H9 (cell line): ENCODE measurements around the gene OBSL1. TPM values are rescaled to one million over a fixed set of nuclear protein-coding genes. Genes with fewer than 3 reads are reported as not detected.
A peak's percentile ranks its signal among the peaks of the same experiment; 100 is the strongest.

ENCODE experiments used
- DNase-seq: peaks from one replicate; pipeline ENCODE4 v3.0.0-alpha.2; 2017
- H2AFZ ChIP-seq: one replicate; pipeline ENCODE4 v1.6.1; 2013; ENCODE audit warnings: mild to moderate bottlenecking, low read length, control low read depth, moderate library complexity
- H2AK5ac ChIP-seq: 2 replicates; pipeline ENCODE4 v1.6.1; 2013; ENCODE audit warnings: low read length, control low read depth, mixed read lengths; ENCODE audit not compliant: insufficient read length
- H2BK120ac ChIP-seq: one replicate; pipeline ENCODE4 v1.6.1; 2013; ENCODE audit warnings: low read depth, mild to moderate bottlenecking, low read length, control low read depth, inconsistent platforms; ENCODE audit not compliant: poor library complexity, severe bottlenecking
- H2BK12ac ChIP-seq: 2 replicates; pipeline ENCODE4 v1.6.1; 2013; ENCODE audit warnings: low read length, control low read depth, mixed read lengths, low read depth; ENCODE audit not compliant: insufficient read length
- H2BK15ac ChIP-seq: 2 replicates; pipeline ENCODE4 v1.6.1; 2013; ENCODE audit warnings: low read depth, low read length, control low read depth
- H2BK20ac ChIP-seq: one replicate; pipeline ENCODE4 v1.6.1; 2013; ENCODE audit warnings: low read depth, mild to moderate bottlenecking, low read length, control low read depth, inconsistent platforms; ENCODE audit not compliant: poor library complexity, severe bottlenecking
- H2BK5ac ChIP-seq: 2 replicates; pipeline ENCODE4 v1.6.1; 2013; ENCODE audit warnings: low read length, control low read depth, mixed read lengths; ENCODE audit not compliant: insufficient read length
- H3K14ac ChIP-seq: 2 replicates; pipeline ENCODE4 v1.6.1; 2013; ENCODE audit warnings: low read length, control low read depth; ENCODE audit not compliant: insufficient read depth
- H3K18ac ChIP-seq: 2 replicates; pipeline ENCODE4 v1.6.1; 2013; ENCODE audit warnings: low read depth, mild to moderate bottlenecking, mixed read lengths, low read length, control low read depth; ENCODE audit not compliant: insufficient read length
- H3K23ac ChIP-seq: 2 replicates; pipeline ENCODE4 v1.6.1; 2013; ENCODE audit warnings: low read length, control low read depth, mixed read lengths, low read depth; ENCODE audit not compliant: insufficient read length
- H3K23me2 ChIP-seq: 2 replicates; pipeline ENCODE4 v1.6.1; 2013; ENCODE audit warnings: low read depth, mild to moderate bottlenecking, mixed read lengths, low read length, control low read depth; ENCODE audit not compliant: insufficient read length, poor library complexity, severe bottlenecking
- H3K27ac ChIP-seq: 2 replicates; pipeline ENCODE4 v1.5.1; 2013; ENCODE audit warnings: low read length, control low read depth, mixed read lengths, low read depth; ENCODE audit not compliant: insufficient read length
- H3K27me3 ChIP-seq: 2 replicates; pipeline ENCODE4 v1.6.1; 2013; ENCODE audit warnings: low read length, control low read depth, inconsistent platforms; ENCODE audit not compliant: insufficient read depth
- H3K4ac ChIP-seq: 2 replicates; pipeline ENCODE4 v1.6.1; 2013; ENCODE audit warnings: low read depth, mild to moderate bottlenecking, control low read depth, inconsistent platforms, low read length, moderate library complexity
- H3K4me1 ChIP-seq: 2 replicates; pipeline ENCODE4 v1.6.1; 2013; ENCODE audit warnings: low read length, control low read depth, inconsistent platforms; ENCODE audit not compliant: insufficient read depth
- H3K4me2 ChIP-seq: 2 replicates; pipeline ENCODE4 v1.6.1; 2013; ENCODE audit warnings: low read length, control low read depth, mixed read lengths; ENCODE audit not compliant: insufficient read length, insufficient read depth
- H3K56ac ChIP-seq: 2 replicates; pipeline ENCODE4 v1.6.1; 2013; ENCODE audit warnings: low read depth, mild to moderate bottlenecking, mixed read lengths, low read length, control low read depth; ENCODE audit not compliant: insufficient read length
- H3K79me1 ChIP-seq: 2 replicates; pipeline ENCODE4 v1.6.1; 2013; ENCODE audit warnings: low read depth, mild to moderate bottlenecking, moderate library complexity, low read length, control low read depth, inconsistent platforms; ENCODE audit not compliant: insufficient read depth, poor library complexity, severe bottlenecking
- H3K79me2 ChIP-seq: 2 replicates; pipeline ENCODE4 v1.6.1; 2013; ENCODE audit warnings: low read length, control low read depth, inconsistent platforms; ENCODE audit not compliant: insufficient read depth
- H3K9ac ChIP-seq: 2 replicates; pipeline ENCODE4 v1.6.1; 2013; ENCODE audit warnings: low read length, control low read depth, mixed read lengths; ENCODE audit not compliant: insufficient read length; ENCODE audit errors: extremely low read depth
- H3K9me3 ChIP-seq: one replicate; pipeline ENCODE4 v1.6.1; 2013; ENCODE audit warnings: low read depth, low read length, inconsistent platforms; ENCODE audit not compliant: control insufficient read depth
- H3T11ph ChIP-seq: one replicate; pipeline ENCODE4 v1.6.1; 2013; ENCODE audit warnings: mild to moderate bottlenecking, low read length, control low read depth, inconsistent platforms
- H4K20me1 ChIP-seq: one replicate; pipeline ENCODE4 v1.6.1; 2013; ENCODE audit not compliant: control insufficient read depth, insufficient read length, insufficient read depth
- H4K5ac ChIP-seq: 2 replicates; pipeline ENCODE4 v1.6.1; 2013; ENCODE audit warnings: low read depth, mild to moderate bottlenecking, mixed read lengths, low read length, control low read depth; ENCODE audit not compliant: insufficient read length
- H4K8ac ChIP-seq: replicated peaks from 2 replicates; pipeline ENCODE4 v1.6.1; 2013; ENCODE audit warnings: low read length, control low read depth, mixed read lengths, low read depth; ENCODE audit not compliant: insufficient read length
- H4K91ac ChIP-seq: 2 replicates; pipeline ENCODE4 v1.6.1; 2013; ENCODE audit warnings: low read depth, mild to moderate bottlenecking, moderate library complexity, mixed read lengths, low read length, control low read depth; ENCODE audit not compliant: insufficient read length
- H3K27ac Mint-ChIP-seq, 3 experiments: 2 replicates in 2 of 3; 3 replicates in 1 of 3; pipeline ENCODE4 v1.8.0; 2020 to 2021; ENCODE audit warnings: mixed read lengths in 3 of 3, mild to moderate bottlenecking in 1 of 3, moderate library complexity in 1 of 3
- H3K27me3 Mint-ChIP-seq: 2 replicates; pipeline ENCODE4 v1.8.0; 2021; ENCODE audit warnings: low read depth, mild to moderate bottlenecking, moderate library complexity, mixed read lengths
- H3K36me3 Mint-ChIP-seq, 3 experiments: 2 replicates in 2 of 3; 3 replicates in 1 of 3; pipeline ENCODE4 v1.8.0; 2020 to 2021; ENCODE audit warnings: low read depth in 3 of 3, mixed read lengths in 3 of 3; ENCODE audit not compliant: insufficient read depth in 1 of 3
- H3K4me1 Mint-ChIP-seq, 2 experiments: 2 replicates each; pipeline ENCODE4 v1.8.0; 2020; ENCODE audit warnings: mixed read lengths in 2 of 2
- H3K4me3 Mint-ChIP-seq, 2 experiments: 2 replicates in 1 of 2; 3 replicates in 1 of 2; pipeline ENCODE4 v1.8.0; 2020 to 2021; ENCODE audit warnings: mild to moderate bottlenecking in 2 of 2, mixed read lengths in 2 of 2, moderate library complexity in 1 of 2
- H3K9me3 Mint-ChIP-seq, 2 experiments: 2 replicates in 1 of 2; 3 replicates in 1 of 2; pipeline ENCODE4 v1.8.0; 2020; ENCODE audit warnings: mild to moderate bottlenecking in 2 of 2, mixed read lengths in 2 of 2, moderate library complexity in 1 of 2
- WGBS: extraction: QIAGEN DNeasy Blood & Tissue Kit; methylation state at CpG from one replicate; pipeline ENCODE4 v1.1.7; 2013; ENCODE audit warnings: missing lambda C conversion rate, low lambda C conversion rate, mixed read lengths; ENCODE audit not compliant: insufficient read length; ENCODE audit errors: extremely low coverage; 5-methylcytosine and 5-hydroxymethylcytosine counted together
- total RNA-seq: library from RNA; stranded (reverse); gene quantifications from 2 replicates; pipeline ENCODE4 v1.2.1, GENCODE V29; 2021
- TF ChIP-seq, protein P1 (sequence below): fragments of 200-600 bp; sonication (generic); conservative IDR thresholded peaks from 3 replicates; pipeline ENCODE4 v1.8.0; 2021; ENCODE audit warnings: antibody characterized with exemption, mild to moderate bottlenecking

The OBSL1 gene
- total RNA-seq, 1 experiment from 2014 or later = 140 TPM

DNA sequence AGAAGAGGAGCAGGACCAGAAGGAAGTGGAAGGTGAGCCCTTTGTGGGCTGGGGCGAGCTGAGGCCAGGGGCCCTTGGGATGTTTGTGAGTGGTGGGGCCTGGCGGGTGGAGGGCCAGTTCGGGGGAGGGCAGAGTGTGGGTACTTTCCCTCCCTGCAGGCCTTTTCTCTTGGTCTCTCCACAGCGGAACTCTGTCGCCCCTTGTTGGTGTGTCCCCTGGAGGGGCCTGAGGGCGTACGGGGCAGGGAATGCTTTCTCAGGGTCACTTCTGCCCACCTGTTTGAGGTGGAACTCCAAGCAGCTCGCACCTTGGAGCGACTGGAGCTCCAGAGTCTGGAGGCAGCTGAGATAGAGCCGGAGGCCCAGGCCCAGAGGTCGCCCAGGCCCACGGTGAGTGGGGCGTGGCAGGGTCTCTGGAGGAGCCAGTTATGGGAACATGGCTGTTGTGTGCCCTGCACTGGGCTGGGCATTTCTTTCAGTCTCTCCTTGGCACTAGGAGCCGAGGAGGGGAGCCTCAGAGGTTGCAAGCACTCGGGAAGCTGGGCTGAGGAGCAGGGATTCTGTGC, 37.1 kb upstream of the OBSL1 start:
- Mint-ChIP-seq H3K4me1 (peaks cover 2 to 3% of the 10 kb centered on the region in 2 experiments; a peak in 2 of 4 replicates), H3K4me3 (no peak overlapping the region), H3K27ac (peak overlapping the region in 1 of 3 experiments; percentile 62; a peak in 2 of 7 replicates), H3K36me3 (peaks cover 9 to 46% (median 28%) of the 10 kb centered on the region in 3 experiments; a peak in 6 of 7 replicates), H3K27me3 (no peaks in the 10 kb centered on the region), H3K9me3 (no peaks in the 10 kb centered on the region)
- Histone ChIP-seq H3K18ac (no peak overlapping the region), H3K9me3 (no peaks in the 10 kb centered on the region), H4K91ac (no peak overlapping the region), H3K27me3 (no peaks in the 10 kb centered on the region), H2BK20ac (no peak overlapping the region), H3K23ac (no peak overlapping the region), H3K4me1 (no peaks in the 10 kb centered on the region), H2BK5ac (no peak overlapping the region), H3K4ac (no peak overlapping the region), H3K23me2 (no peaks in the 10 kb centered on the region), H2BK12ac (no peak overlapping the region), H3K56ac (no peak overlapping the region), H3K4me2 (no peak overlapping the region), H3T11ph (no peak overlapping the region), H3K79me2 (no peaks in the 10 kb centered on the region), H3K9ac (no peak overlapping the region), H4K20me1 (no peaks in the 10 kb centered on the region), H3K79me1 (no peaks in the 10 kb centered on the region), H2BK120ac (no peak overlapping the region), H2BK15ac (no peak overlapping the region), H2AFZ (no peak overlapping the region), H2AK5ac (no peak overlapping the region), H4K8ac (no peak overlapping the region), H3K14ac (no peak overlapping the region), H3K27ac (no peak overlapping the region), H4K5ac (no peak overlapping the region)
- no peak for DNase-seq
- WGBS = no CpG with 5 or more reads among the region's 15 CpGs
- TF ChIP-seq, protein P1, sequence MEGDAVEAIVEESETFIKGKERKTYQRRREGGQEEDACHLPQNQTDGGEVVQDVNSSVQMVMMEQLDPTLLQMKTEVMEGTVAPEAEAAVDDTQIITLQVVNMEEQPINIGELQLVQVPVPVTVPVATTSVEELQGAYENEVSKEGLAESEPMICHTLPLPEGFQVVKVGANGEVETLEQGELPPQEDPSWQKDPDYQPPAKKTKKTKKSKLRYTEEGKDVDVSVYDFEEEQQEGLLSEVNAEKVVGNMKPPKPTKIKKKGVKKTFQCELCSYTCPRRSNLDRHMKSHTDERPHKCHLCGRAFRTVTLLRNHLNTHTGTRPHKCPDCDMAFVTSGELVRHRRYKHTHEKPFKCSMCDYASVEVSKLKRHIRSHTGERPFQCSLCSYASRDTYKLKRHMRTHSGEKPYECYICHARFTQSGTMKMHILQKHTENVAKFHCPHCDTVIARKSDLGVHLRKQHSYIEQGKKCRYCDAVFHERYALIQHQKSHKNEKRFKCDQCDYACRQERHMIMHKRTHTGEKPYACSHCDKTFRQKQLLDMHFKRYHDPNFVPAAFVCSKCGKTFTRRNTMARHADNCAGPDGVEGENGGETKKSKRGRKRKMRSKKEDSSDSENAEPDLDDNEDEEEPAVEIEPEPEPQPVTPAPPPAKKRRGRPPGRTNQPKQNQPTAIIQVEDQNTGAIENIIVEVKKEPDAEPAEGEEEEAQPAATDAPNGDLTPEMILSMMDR = no peak
